Fibroblast of mammary gland (primary cell): ENCODE data around the gene PRPF19.

Source experiments
- DNase-seq: peaks from one replicate; pipeline ENCODE4 v3.0.0-alpha.2; 2010; ENCODE audit warnings: low read depth
- H3K4me3 ChIP-seq: 2 replicates; pipeline ENCODE4 v1.5.1; 2011; ENCODE audit warnings: low read depth, mild to moderate bottlenecking, low read length, moderate library complexity; ENCODE audit not compliant: control insufficient read depth
- CTCF ChIP-seq: conservative IDR thresholded peaks from 2 replicates; pipeline ENCODE4 v1.5.1; 2011; ENCODE audit warnings: low read depth, low read length, inconsistent platforms; ENCODE audit not compliant: control insufficient read depth, insufficient read depth

The PRPF19 gene

GRCh38 chr11:60939301-60939700 lies 32.9 kb upstream of the PRPF19 start:
- no peak for TF ChIP-seq CTCF
- no peak for DNase-seq
- no peak overlapping the region for H3K4me3 ChIP-seq

GRCh38 chr11:60938500-60938899 lies 32.1 kb upstream of the PRPF19 start:
- no peak for DNase-seq
- TF ChIP-seq CTCF: no peak
- no peak overlapping the region for H3K4me3 ChIP-seq

GRCh38 chr11:60937811-60938210 lies 31.4 kb upstream of the PRPF19 start:
- H3K4me3 ChIP-seq: no peak overlapping the region
- no peak for DNase-seq
- TF ChIP-seq CTCF: no peak

GRCh38 chr11:60937144-60937527 lies 30.8 kb upstream of the PRPF19 start:
- DNase-seq: no peak
- H3K4me3 ChIP-seq: no peak overlapping the region

GRCh38 chr11:60936467-60937143 lies 30.2 kb upstream of the PRPF19 start:
- H3K4me3 ChIP-seq: no peak overlapping the region
- DNase-seq: no peak
- TF ChIP-seq CTCF: no peak

More at GRCh38 chr11:60937144-60937527, 30.8 kb upstream of the PRPF19 start:
- TF ChIP-seq CTCF: no peak

- TF ChIP-seq CTCF: no peak
- H3K4me3 ChIP-seq: no peak overlapping the region
- no peak for DNase-seq
Measured at GRCh38 chr11:60935676-60936442, 29.5 kb upstream of the PRPF19 start.
